Measurements from ENCODE around the gene ADAM19.
A peak's percentile ranks its signal among the peaks of the same experiment; 100 is the strongest.

Gene ADAM19

DNA sequence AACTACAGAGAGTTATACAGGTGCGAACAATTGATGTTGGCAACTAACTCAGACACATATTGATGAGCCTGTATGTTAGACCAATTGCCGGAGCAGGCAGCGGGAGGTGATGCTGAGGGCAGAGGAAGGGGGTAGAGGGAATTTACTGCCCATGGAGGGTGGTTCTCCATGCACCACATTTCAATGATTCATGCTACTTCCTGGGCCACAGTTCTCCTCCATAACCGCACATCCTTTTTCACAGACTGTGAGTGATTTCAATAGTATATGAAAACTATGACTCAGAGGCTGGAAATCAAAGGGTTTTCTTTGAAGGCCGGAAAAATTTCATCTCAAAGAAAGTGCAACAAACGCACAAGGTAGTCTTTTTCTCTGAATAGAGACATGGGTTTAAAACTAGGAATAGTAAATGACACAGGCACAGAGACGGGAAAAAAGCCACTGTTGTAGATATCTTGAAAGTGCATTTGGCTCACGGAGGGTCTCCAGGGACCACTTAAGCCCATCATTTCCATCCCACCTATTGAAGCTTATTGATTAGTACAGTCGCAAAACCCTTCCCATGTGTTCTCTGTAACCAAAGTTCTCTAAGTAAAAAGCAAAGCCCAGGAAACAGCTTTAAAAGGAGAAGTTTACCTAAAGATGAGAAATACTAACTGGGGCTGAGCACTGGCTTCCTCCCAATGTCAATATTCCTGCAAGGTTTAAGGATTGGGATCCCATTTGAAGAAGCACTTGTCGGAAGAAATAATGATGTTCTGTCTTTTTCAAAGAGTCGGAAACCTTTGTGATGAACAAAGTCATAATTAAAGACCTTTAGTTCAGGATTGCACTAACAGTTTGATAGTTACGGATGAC lies 28.0 kb upstream of the ADAM19 start:
- TF ChIP-seq, protein P1, sequence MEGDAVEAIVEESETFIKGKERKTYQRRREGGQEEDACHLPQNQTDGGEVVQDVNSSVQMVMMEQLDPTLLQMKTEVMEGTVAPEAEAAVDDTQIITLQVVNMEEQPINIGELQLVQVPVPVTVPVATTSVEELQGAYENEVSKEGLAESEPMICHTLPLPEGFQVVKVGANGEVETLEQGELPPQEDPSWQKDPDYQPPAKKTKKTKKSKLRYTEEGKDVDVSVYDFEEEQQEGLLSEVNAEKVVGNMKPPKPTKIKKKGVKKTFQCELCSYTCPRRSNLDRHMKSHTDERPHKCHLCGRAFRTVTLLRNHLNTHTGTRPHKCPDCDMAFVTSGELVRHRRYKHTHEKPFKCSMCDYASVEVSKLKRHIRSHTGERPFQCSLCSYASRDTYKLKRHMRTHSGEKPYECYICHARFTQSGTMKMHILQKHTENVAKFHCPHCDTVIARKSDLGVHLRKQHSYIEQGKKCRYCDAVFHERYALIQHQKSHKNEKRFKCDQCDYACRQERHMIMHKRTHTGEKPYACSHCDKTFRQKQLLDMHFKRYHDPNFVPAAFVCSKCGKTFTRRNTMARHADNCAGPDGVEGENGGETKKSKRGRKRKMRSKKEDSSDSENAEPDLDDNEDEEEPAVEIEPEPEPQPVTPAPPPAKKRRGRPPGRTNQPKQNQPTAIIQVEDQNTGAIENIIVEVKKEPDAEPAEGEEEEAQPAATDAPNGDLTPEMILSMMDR (IDR thresholded peaks at IDR 0.05; ENCODE audit: low read depth, low read length): no peak
- DNase-seq (ENCODE audit: extremely low read depth, low read depth): peak; percentile 11

DNA sequence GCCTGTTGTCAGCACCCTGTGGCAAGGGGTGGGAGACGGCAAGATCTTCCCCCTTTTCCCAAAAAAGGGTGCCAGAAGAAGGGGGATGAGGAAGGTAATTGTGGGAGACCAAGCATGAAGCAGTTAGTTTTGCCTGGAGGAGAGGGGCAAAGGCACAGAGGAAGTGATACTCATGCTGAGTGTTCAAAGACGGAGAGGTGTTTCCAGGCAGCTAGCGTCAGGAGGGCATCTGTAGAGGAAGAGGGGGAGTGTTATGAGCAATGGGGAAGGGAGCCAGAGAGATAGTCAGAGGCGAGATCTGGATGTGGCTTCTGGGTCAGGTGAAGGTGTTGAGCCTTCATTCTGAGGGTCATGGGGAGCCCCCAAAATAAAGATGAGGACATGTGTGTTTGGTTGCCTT lies 26.9 kb upstream of the ADAM19 start:
- DNase-seq (ENCODE audit: extremely low read depth, low read depth): no peak
- TF ChIP-seq, protein P1 (IDR thresholded peaks at IDR 0.05; ENCODE audit: low read depth, low read length): no peak

DNA sequence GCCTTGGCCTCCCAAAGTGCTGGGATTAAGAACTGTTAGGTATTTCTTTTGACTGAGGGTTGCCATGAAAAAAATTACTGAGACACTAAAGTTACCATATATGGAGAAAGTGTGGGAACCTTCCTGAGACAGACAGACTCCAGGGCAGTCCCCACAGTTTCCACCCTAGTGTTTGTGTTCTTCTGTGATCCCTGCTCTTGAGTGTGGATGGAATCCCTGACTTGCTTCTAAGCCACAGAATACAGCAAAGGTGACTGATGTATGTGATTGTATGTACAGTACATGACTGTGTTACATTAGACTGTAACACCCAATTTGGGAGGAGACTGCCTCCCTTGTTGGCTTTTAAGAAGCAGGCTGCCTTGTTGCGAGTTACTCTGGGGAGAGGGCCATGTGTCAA lies 24.7 kb upstream of the ADAM19 start:
- TF ChIP-seq, protein P1 (IDR thresholded peaks at IDR 0.05; ENCODE audit: low read depth, low read length): no peak
- DNase-seq (ENCODE audit: extremely low read depth, low read depth): no peak

DNA sequence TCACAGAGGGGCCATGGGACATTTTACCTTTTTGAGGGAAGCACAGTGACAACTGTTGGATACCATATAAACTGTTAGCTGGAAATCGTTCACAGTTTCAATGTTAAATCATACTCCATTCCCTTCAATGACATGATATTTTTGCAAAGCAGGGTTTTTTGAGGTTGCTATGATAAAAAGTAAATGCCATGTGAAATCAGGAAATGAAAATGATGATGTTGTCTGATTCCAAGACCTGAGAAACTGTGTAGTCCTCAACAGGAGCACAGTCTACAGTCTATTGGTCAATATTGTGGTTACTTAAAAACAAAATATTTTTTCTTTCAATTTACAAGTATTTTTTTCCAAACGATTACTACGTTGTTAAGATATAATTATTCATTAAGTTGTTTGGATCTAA lies 24.0 kb upstream of the ADAM19 start:
- TF ChIP-seq, protein P1 (IDR thresholded peaks at IDR 0.05; ENCODE audit: low read depth, low read length): no peak
- no peak for DNase-seq (ENCODE audit: extremely low read depth, low read depth)

DNA sequence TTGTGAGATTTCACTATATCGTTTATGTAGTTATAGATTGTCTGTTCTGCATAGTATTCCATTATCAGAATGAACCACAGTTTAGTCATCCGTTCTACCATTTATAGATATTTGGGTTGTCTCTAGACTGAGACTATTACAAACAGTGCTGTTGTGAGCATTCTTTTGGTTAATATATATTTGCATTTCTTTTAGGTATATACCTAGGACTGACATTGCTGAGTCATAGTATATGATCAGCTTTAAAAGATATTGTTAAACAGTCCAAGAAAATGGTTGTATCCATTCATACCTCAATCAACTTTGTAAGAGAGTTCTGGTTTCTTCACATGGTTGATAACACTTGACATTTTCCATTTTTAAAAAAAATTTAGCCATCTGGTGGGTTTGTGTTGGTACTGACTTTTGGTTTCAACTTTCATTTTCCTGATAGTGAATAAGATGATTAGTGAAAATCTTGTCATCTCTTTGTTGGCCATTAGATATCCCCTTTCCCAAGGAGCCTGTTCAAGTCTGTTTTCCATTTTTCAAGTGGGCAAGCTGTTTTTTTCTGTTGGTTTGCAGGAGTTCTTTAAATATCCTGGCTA lies 22.9 kb upstream of the ADAM19 start:
- DNase-seq (ENCODE audit: extremely low read depth, low read depth): no peak
- TF ChIP-seq, protein P1 (IDR thresholded peaks at IDR 0.05; ENCODE audit: low read depth, low read length): no peak

DNA sequence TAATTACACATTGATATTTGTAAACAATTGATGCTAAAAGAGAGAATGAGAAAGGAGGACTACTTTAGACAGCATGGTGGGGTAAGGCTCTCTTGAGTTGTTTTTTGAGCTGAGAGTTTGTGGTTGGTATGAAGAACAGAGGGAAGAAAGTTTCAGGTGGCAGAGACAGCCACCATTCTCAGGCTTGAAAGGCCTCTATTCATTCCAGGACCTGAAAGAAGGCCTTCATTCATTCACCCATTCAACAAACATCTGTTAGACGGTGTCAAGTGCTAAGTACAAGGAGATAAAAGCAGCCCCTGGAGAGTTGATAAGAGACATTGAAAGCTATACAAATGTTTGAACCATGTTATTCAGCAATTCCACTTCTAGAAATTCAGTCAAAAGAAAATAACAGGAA lies 21.7 kb upstream of the ADAM19 start:
- TF ChIP-seq, protein P1 (IDR thresholded peaks at IDR 0.05; ENCODE audit: low read depth, low read length): no peak

DNA sequence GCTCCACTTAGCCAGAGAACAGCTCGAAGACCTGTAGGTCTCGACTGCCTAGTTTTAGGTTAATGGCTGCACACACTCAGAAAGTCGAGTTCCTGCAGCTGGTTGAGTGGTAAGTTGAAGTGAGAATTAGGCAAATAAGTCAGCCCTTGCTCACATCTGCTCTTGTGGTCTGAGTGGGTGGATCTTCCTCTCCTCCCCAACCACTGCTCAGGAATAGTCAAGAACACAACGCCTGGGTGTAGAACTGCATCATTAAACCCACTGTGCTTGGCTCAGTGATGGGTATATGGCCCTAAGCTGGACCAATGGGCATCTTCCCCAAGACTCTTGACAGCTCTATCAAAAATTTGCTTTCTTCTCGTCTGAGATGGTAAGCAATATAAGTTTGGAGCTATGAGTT lies 20.9 kb upstream of the ADAM19 start:
- TF ChIP-seq, protein P1 (IDR thresholded peaks at IDR 0.05; ENCODE audit: low read depth, low read length): no peak
- DNase-seq (ENCODE audit: extremely low read depth, low read depth): no peak

More for the DNA sequence above, 21.7 kb upstream of the ADAM19 start:
- DNase-seq (ENCODE audit: extremely low read depth, low read depth): no peak
